Suprapubic skin (tissue), 4 donors: ENCODE measurements around the gene TCF12. TPM values are rescaled to one million over a fixed set of nuclear protein-coding genes. Genes with fewer than 3 reads are reported as not detected.

Experiments
- DNase-seq, 2 donors: peaks; one replicate each; pipeline ENCODE4 v3.0.0-alpha.2; 2019; ENCODE audit warnings: low spot score in 2 of 2
- H3K27ac ChIP-seq: fragments of 200-600 bp; sonication (generic); one replicate; pipeline ENCODE4 v1.5.1; 2019
- H3K27me3 ChIP-seq: fragments of 200-600 bp; sonication (generic); one replicate; pipeline ENCODE4 v1.5.1; 2019
- H3K36me3 ChIP-seq: fragments of 200-600 bp; sonication (generic); one replicate; pipeline ENCODE4 v1.5.1; 2019
- H3K4me1 ChIP-seq: fragments of 200-600 bp; sonication (generic); one replicate; pipeline ENCODE4 v1.5.1; 2019
- H3K4me3 ChIP-seq: fragments of 200-600 bp; sonication (generic); one replicate; pipeline ENCODE4 v1.5.1; 2019; ENCODE audit warnings: mild to moderate bottlenecking
- H3K9me3 ChIP-seq: fragments of 200-600 bp; sonication (generic); one replicate; pipeline ENCODE4 v1.5.1; 2019
- CTCF ChIP-seq, 2 donors: fragments of 200-600 bp in 1 of 2; fragments of 450-650 bp in 1 of 2; sonication (generic) in 1 of 2; IDR thresholded peaks; one replicate each; pipeline ENCODE4 v1.5.1; 2016 to 2019; ENCODE audit warnings: antibody characterized with exemption in 2 of 2, mild to moderate bottlenecking in 1 of 2, moderate library complexity in 1 of 2
- EP300 ChIP-seq: sonication (generic); formaldehyde crosslinking; IDR thresholded peaks from one replicate; pipeline ENCODE4 v1.6.1; 2017; ENCODE audit warnings: antibody characterized with exemption
- POLR2A ChIP-seq, 2 donors: fragments of 450-650 bp; IDR thresholded peaks; one replicate each; pipeline ENCODE4 v1.6.1; 2017; ENCODE audit warnings: antibody characterized with exemption in 2 of 2, mild to moderate bottlenecking in 2 of 2, moderate library complexity in 2 of 2
- POLR2AphosphoS5 ChIP-seq, 3 donors: sonication (generic); formaldehyde crosslinking; IDR thresholded peaks; one replicate each; pipeline ENCODE4 v1.6.1; 2017; ENCODE audit warnings: antibody characterized with exemption in 3 of 3
- WGBS: methylation state at CpG from one replicate; pipeline ENCODE4 v1.1.5; 2018; 5-methylcytosine and 5-hydroxymethylcytosine counted together
- total RNA-seq, 4 donors: library from RNA; depleted of rRNA; stranded (reverse); fragments of >200 nt; gene quantifications; one replicate each; pipeline ENCODE4 v1.1.0, GENCODE V29; 2016

TCF12 gene
- total RNA-seq, 4 donors from 2014 or later: 91.3 to 118 (median 105) TPM

- Histone ChIP-seq H3K27me3 (no peaks in the 10 kb centered on the region), H3K4me3 (no peak overlapping the region), H3K9me3 (no peaks in the 10 kb centered on the region), H3K4me1 (no peaks in the 10 kb centered on the region), H3K36me3 (no peaks in the 10 kb centered on the region), H3K27ac (no peak overlapping the region)
- WGBS: 63% methylated on average over 2 of the region's 2 CpGs
- DNase-seq: no peak
- no peak for TF ChIP-seq EP300
- TF ChIP-seq CTCF (IDR thresholded peaks at IDR 0.05): no peak
- no peak for TF ChIP-seq POLR2AphosphoS5 (IDR thresholded peaks at IDR 0.05)
- no peak for TF ChIP-seq POLR2A (IDR thresholded peaks at IDR 0.05)
These were observed 180.5 kb downstream of the TCF12 start for GRCh38 chr15:57098896-57099295.

GRCh38 chr15:57100136-57100539 lies 181.7 kb downstream of the TCF12 start:
- TF ChIP-seq CTCF (IDR thresholded peaks at IDR 0.05) (no peak), POLR2AphosphoS5 (IDR thresholded peaks at IDR 0.05) (no peak), EP300 (no peak), POLR2A (IDR thresholded peaks at IDR 0.05) (no peak)
- WGBS: 87% methylated on average over 4 of the region's 4 CpGs

GRCh38 chr15:57102858-57103257 lies 184.4 kb downstream of the TCF12 start:
- H3K27ac ChIP-seq: no peak overlapping the region
- WGBS: 77% methylated on average over 5 of the region's 5 CpGs

More at GRCh38 chr15:57100136-57100539, 181.7 kb downstream of the TCF12 start:
- Histone ChIP-seq H3K4me1 (no peaks in the 10 kb centered on the region), H3K9me3 (no peaks in the 10 kb centered on the region), H3K27me3 (no peaks in the 10 kb centered on the region), H3K27ac (no peak overlapping the region), H3K4me3 (no peak overlapping the region), H3K36me3 (no peaks in the 10 kb centered on the region)
- no peak for DNase-seq

GRCh38 chr15:57108296-57108695 lies 189.9 kb downstream of the TCF12 start:
- Histone ChIP-seq H3K36me3 (no peaks in the 10 kb centered on the region), H3K27ac (no peak overlapping the region), H3K27me3 (no peaks in the 10 kb centered on the region), H3K4me1 (no peaks in the 10 kb centered on the region), H3K9me3 (no peaks in the 10 kb centered on the region), H3K4me3 (no peak overlapping the region)
- DNase-seq: no peak
- TF ChIP-seq POLR2AphosphoS5 (IDR thresholded peaks at IDR 0.05) (no peak), CTCF (IDR thresholded peaks at IDR 0.05) (no peak), POLR2A (IDR thresholded peaks at IDR 0.05) (no peak), EP300 (no peak)
- 92% methylated on average over 2 of the region's 2 CpGs for WGBS

More at GRCh38 chr15:57102858-57103257, 184.4 kb downstream of the TCF12 start:
- Histone ChIP-seq H3K36me3 (no peaks in the 10 kb centered on the region), H3K27me3 (no peaks in the 10 kb centered on the region), H3K4me1 (no peaks in the 10 kb centered on the region), H3K4me3 (no peak overlapping the region), H3K9me3 (no peaks in the 10 kb centered on the region)
- no peak for DNase-seq
- TF ChIP-seq CTCF (IDR thresholded peaks at IDR 0.05): no peak

- TF ChIP-seq CTCF (IDR thresholded peaks at IDR 0.05) (no peak), POLR2A (IDR thresholded peaks at IDR 0.05) (no peak), POLR2AphosphoS5 (IDR thresholded peaks at IDR 0.05) (no peak)
- no peaks in the 10 kb centered on the region for H3K4me1 ChIP-seq
- H3K27me3 ChIP-seq: no peaks in the 10 kb centered on the region
- no peak overlapping the region for H3K27ac ChIP-seq
- WGBS: 87% methylated on average over 2 of the region's 2 CpGs
- H3K36me3 ChIP-seq: no peaks in the 10 kb centered on the region
- no peaks in the 10 kb centered on the region for H3K9me3 ChIP-seq
- no peak overlapping the region for H3K4me3 ChIP-seq
- DNase-seq: no peak
These were observed 190.6 kb downstream of the TCF12 start for GRCh38 chr15:57109005-57109404.
